T-helper 22 cell (primary cell): ENCODE measurements around the gene GDF10.
A peak's percentile ranks its signal among the peaks of the same experiment; 100 is the strongest.

Experiments used
- DNase-seq: peaks from one replicate; pipeline ENCODE4 v3.0.0-alpha.2; 2020; ENCODE audit warnings: low read depth

Gene GDF10

GRCh38 chr10:47294057-47294456 lies 5.9 kb upstream of the GDF10 start:
- no peak for DNase-seq

DNA sequence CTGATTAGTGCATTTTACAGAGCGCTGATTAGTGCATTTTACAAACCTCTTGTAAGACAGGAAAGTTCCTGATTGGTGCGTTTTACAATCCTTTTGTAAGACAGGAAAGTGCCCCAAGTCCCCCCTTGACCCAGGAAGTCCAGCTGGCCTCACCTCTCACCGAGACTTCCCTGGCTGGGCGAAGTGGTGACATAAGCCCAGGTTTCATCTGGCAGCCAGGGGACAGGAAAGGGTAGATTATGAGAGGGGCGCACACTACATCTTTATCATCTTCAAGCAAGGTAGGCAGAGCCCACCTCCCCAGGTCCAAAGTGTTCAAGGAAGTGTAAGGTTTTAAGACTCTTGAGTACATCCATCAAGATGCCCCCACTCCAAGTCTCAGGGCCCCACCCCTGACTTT lies 5.5 kb upstream of the GDF10 start:
- no peak for DNase-seq

DNA sequence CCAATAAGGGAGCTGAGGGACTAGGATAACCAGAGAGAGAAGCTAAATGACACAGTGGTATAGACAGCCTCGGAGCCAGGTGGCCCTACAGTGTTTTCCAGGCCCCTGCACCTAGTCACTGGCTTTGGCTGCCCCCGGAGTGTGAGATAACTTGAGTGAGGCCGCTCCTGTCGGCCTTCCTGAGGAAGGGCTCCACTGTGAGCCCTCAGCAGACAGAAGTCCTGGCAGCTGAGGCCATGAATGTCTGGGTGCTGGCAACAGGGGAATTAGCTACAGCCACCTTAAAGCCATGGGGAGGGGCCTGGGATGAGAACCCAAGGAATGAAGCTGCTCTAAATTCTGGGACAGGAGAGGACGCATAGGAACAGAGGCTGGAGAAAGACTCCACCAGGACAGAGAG lies 4.6 kb upstream of the GDF10 start:
- DNase-seq, result no peak

- DNase-seq, result no peak
Observed at GRCh38 chr10:47296156-47296894, 3.7 kb upstream of the GDF10 start.

GRCh38 chr10:47296941-47297340 lies 3.1 kb upstream of the GDF10 start:
- DNase-seq, result no peak

DNA sequence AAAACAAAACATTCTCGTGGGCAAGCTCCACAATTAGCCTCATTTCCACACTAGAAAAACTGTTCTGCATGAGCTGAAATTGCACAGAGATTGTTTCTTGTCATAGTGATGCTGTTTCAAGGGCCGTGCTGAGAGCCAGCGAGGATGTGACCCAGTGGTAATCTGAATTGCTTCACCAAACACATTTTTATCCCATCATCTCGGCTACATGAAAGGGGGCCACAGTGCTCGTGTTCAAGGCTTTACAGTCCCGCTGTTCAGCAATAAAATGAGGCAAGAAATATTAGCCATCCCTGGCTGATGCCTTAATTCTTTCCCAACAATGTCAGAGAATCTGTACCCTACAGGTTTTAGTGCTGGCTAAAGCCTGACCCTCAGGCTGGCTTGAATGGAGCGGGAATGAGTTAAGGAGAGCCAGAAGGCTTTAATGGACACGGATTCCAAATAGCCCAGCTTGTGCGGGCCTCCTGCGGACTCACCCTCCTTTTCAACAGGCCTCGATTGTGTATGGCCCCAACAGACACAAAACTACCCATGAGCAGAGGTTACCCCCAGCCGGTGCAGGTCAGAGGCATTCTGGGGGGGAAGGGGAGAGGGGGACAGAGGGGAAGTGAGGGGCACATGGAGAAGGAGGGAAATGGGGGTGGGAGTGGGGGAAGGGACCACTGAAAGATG lies 2.0 kb upstream of the GDF10 start:
- DNase-seq, result no peak

- no peak for DNase-seq
Observed at GRCh38 chr10:47298715-47299114, 1.3 kb upstream of the GDF10 start.

GRCh38 chr10:47300429-47300931 lies 483 bp downstream of the GDF10 start:
- no peak for DNase-seq

DNA sequence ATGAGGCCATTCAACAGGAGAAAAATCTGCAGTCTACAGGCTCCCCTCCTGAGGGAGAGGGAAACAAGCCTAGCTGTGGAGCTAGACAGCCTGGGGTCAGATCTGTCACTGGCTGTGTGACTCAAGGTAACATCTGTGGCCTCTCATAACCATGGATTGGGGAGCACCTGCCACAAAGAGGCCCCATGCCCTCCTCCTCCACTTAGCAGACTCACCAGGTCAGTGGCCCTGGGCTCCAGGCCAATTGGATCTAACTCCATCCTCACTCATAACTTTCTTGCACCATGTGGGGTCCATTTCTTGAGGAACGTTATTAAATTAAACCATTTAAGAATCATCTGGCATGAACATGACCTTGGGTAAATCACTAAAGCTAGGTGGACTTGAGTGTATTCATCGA lies 1.8 kb downstream of the GDF10 start:
- DNase-seq, result no peak

GRCh38 chr10:47303105-47303504 lies 3.1 kb downstream of the GDF10 start:
- DNase-seq, result no peak

DNA sequence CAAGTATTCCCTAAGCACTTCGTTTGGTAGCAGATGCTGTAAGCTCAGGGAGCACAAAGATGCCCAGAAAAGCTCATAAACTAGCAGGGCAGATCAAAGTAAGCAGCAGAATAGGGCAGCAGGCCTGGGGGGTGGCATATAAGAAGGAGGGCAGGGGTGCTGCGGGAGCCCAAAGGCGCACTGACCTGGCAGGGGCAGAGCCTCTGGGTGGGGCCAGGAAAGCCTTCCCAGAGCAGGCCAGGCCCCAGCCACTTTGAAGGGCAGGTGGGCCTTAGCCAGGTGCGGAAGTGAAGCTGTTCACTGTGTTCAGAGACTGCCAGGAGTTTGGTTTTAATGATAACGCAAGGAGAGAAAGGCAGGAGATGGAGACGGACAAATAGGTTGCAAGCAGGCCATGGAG lies 3.9 kb downstream of the GDF10 start:
- DNase-seq, result no peak

DNA sequence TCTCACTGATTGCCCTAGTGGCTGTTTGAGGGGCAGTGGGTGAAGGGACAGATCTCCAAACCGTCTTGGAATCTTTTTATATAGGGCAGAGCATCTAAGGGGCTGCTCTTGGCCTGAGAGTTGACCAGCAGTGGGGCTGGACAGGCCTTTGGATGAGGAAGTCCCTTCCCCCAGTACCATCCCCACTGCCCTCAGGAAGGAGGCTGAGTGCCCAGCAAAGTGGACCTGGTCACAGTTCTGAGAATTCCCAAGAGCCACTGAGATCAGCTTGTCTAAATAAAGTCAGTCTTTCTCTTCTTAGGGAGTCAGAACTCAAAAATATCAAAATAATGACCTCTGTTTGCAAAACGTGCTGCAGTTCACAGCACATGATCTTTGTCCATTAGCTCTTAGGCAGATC lies 5.6 kb downstream of the GDF10 start:
- no peak for DNase-seq

GRCh38 chr10:47306387-47307210 lies 6.6 kb downstream of the GDF10 start:
- DNase-seq, result no peak

DNA sequence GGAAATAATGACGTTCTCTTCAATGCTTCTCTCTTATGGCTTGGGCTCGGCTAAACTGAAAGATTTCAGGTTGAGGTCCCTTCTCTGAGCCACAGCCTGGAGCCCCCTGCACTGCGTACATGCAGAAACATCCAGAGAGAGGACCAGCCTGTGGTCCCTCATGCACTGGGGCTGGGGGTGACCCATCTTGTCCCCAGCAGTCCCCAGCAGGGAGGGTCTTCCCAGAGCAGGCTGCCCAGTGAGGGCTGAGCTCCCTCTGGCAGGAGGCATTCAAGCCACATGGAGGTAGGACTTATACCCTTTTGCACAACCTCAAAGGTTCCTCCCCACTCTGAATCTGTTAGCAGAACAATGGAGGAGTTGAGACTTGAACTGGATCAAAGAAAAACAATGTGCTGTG lies 7.4 kb downstream of the GDF10 start:
- DNase-seq, result no peak

DNA sequence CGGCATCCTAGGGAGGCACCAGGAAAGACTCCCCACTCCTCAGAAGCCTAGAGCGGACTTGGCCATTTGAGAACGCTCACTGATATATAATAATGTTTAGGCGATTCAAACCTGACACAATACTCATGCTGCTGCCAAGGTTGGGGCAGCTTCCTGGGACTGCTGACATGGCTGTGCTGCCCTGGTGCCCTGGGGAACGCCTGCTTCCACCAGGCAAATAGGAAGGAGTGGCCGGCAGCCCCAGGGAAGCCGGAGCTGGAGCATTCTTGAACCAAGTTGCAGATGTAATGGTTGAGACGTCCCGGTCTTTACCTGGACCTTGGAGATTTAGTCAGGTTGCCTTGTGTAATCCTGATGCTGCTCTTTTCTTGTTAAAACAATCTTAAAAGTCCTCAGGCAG lies 8.8 kb downstream of the GDF10 start:
- no peak for DNase-seq

DNA sequence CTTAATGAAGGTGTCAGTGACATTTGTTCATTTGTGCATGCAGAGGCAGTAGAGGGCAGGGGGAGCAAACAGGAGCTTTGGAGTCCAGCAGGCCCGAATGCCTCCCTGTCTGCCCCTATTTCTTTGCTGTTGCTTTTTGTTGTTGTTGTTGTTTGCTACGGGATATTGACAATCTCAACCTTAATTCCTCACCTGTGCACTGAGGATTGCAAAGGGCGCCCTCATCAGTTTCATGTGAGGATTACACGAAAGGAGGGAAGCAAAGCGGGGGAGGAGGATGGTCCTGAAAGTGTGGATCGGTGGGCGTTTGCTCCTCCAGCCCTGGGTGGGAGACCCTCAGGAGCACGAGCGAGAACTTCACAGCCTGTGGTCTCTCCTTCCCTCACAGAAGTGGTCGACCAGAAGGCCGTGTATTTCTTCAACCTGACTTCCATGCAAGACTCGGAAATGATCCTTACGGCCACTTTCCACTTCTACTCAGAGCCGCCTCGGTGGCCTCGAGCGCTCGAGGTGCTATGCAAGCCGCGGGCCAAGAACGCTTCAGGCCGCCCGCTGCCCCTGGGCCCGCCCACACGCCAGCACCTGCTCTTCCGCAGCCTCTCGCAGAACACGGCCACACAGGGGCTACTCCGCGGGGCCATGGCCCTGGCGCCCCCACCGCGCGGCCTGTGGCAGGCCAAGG lies 9.6 kb downstream of the GDF10 start:
- DNase-seq, result no peak

- no peak for DNase-seq
Observed at GRCh38 chr10:47310090-47310505, 10.1 kb downstream of the GDF10 start.

- peak; percentile 29 for DNase-seq
Observed at GRCh38 chr10:47311193-47311931, 11.4 kb downstream of the GDF10 start.

GRCh38 chr10:47311932-47312662 lies 12.1 kb downstream of the GDF10 start:
- DNase-seq, result peak; percentile 41

GRCh38 chr10:47312663-47312995 lies 12.6 kb downstream of the GDF10 start:
- no peak for DNase-seq

DNA sequence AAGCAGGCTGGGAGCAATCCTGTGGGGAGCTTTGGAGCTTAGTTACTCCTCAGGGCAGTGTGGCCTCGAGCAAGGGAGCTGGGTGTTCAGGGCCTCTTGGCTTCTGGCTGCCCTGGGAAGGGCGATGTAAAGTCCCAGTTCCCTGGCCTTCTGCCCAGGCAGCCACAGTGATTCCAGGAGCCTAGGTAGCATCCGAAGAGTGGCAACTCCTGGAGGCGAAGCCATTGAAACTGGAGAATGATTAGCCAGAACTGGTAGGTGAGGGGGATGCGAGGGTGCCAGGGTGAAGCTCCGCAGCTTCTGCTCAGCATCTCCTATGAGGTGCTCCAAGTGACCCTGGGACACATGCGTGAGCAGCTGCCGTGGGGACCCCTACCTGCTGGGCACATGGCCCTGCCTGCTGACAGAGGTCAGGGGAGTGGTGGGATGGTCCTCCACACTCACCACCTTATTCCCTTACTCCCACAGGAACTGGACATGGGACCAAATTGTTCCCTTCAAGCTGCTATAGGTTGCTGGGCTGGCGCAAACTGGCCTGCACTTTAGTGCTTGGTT lies 14.5 kb downstream of the GDF10 start:
- no peak for DNase-seq
